ENCODE measurements around the gene GLRX3. TPM values are rescaled to one million over a fixed set of nuclear protein-coding genes. Genes with fewer than 3 reads are reported as not detected.

GLRX3 gene
- total RNA-seq, 5 donors from 2014 or later (not counting 1 experiment from before 2014, with no cell fraction given): 32.4 to 40.7 (median 35.4) TPM

DNA sequence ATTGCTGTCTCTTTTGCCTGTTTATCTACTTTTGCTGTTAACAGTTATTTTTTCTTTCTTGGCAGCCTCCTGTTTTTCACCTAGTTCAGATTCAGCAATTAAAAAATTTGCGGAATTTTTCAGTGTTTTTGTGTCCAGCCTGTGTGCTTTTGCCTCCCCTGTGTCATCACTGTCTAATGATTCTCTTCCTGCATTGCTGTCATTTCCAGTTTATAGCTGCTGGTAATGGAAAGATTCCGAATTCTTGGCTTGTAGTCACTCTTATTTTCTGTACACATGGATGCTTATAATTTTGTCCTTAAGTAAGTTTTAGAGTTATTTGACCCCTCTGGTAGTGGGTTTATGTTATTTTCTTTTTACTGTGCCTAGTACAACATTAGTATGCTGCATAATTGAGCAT, 25.1 kb downstream of the GLRX3 start:
- ChIA-PET POLR2A (no interaction called here), CTCF (no interaction called here)
- DNase-seq (no peak), ATAC-seq (replicated peaks in 1 of 4) (no peak)
- Histone ChIP-seq H3K27me3 (replicated peaks in 1 of 2; ENCODE audit: control insufficient read depth in 2 of 2, extremely low read depth in 1 of 2, insufficient read depth in 2 of 2, low read length in 1 of 2) (no peaks in the 10 kb centered on the region), H3K36me3 (ENCODE audit: control insufficient read depth in 2 of 2, extremely low read depth in 1 of 2, insufficient read depth in 1 of 2, low read length in 1 of 2) (peaks cover 3 to 38% of the 10 kb centered on the region in 2 donors), H3K27ac (ENCODE audit: low read length) (no peak overlapping the region), H3K4me3 (ENCODE audit: control insufficient read depth in 1 of 2, extremely low read depth in 1 of 2, low read length in 1 of 2) (no peak overlapping the region), H3K4me1 (ENCODE audit: control insufficient read depth in 1 of 2, extremely low read depth in 1 of 2, insufficient read depth in 2 of 2, low read length in 2 of 2) (peaks cover 0 to 2% of the 10 kb centered on the region in 2 experiments), H3K9me3 (no peaks in the 10 kb centered on the region)
- Mint-ChIP-seq H3K27ac (no peak overlapping the region), H3K36me3 (peaks cover 35% of the 10 kb centered on the region), H3K4me1 (peaks cover 18 to 22% (median 21%) of the 10 kb centered on the region in 3 donors), H3K4me3 (no peak overlapping the region), H3K9me3 (no peaks in the 10 kb centered on the region), H3K27me3 (no peaks in the 10 kb centered on the region)
- WGBS (ENCODE audit: insufficient coverage): 100% methylated on average over 1 of the region's 2 CpGs

DNA sequence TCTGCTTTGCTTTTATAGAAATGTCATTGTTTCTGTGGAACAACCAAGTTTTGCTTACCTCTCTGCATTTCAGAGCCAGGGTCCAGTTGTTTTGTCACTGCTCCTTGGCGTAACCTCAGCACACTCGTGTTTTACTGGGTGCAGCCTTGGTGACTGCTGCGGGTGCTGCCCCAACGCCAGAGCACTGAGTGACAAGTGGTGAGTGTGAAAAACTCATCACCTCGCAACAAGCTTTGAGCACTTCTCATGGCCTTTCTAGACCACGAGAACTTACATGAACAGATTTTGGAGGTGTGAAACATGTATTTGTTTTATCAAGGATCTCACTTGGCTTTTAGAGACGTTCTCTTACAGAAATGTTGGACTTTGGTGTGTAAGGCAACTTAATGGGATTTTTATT, 31.0 kb downstream of the GLRX3 start:
- H3K4me3 Mint-ChIP-seq: no peak overlapping the region
- ATAC-seq (replicated peaks in 1 of 4): no peak
- Histone ChIP-seq H3K27me3 (replicated peaks in 1 of 2; ENCODE audit: control insufficient read depth in 2 of 2, extremely low read depth in 1 of 2, insufficient read depth in 2 of 2, low read length in 1 of 2) (no peaks in the 10 kb centered on the region), H3K27ac (ENCODE audit: low read length) (no peak overlapping the region), H3K9me3 (no peaks in the 10 kb centered on the region), H3K4me3 (ENCODE audit: control insufficient read depth in 1 of 2, extremely low read depth in 1 of 2, low read length in 1 of 2) (no peak overlapping the region), H3K4me1 (ENCODE audit: control insufficient read depth in 1 of 2, extremely low read depth in 1 of 2, insufficient read depth in 2 of 2, low read length in 2 of 2) (peaks cover 18 to 21% of the 10 kb centered on the region in 2 experiments), H3K36me3 (ENCODE audit: control insufficient read depth in 2 of 2, extremely low read depth in 1 of 2, insufficient read depth in 1 of 2, low read length in 1 of 2) (peaks cover 16 to 49% of the 10 kb centered on the region in 2 donors)
- CTCF ChIA-PET: no interaction called here
- WGBS (ENCODE audit: insufficient coverage): 93% methylated on average over 3 of the region's 7 CpGs
- peaks cover 32 to 41% (median 40%) of the 10 kb centered on the region in 3 donors for H3K4me1 Mint-ChIP-seq
- DNase-seq: no peak
- POLR2A ChIA-PET: no interaction called here
- no peak overlapping the region for H3K27ac Mint-ChIP-seq
- no peaks in the 10 kb centered on the region for H3K27me3 Mint-ChIP-seq
- no peaks in the 10 kb centered on the region for H3K9me3 Mint-ChIP-seq
- H3K36me3 Mint-ChIP-seq: peaks cover 48% of the 10 kb centered on the region

DNA sequence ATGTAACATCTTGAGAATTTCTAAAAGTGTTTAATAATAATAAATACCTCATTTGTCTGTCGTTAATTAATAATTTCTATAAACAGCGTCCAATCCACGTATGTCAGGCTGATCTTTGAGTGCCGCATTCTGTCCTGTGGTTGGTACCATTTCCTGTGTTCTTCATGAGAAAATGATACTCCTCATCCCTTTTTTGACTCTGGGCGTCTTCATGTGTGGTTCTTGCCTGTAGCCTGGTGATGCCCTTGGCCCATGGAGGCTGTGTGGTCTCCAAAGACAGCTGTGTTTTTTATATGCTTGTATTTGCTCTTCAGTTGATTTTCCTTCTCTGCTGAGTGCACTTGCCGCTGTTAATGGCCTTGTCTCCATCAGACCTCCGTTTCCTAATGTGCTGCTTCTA, 31.5 kb downstream of the GLRX3 start:
- Mint-ChIP-seq H3K27me3 (no peaks in the 10 kb centered on the region), H3K4me1 (peaks cover 32 to 41% (median 40%) of the 10 kb centered on the region in 3 donors), H3K9me3 (no peaks in the 10 kb centered on the region), H3K36me3 (peaks cover 45% of the 10 kb centered on the region), H3K4me3 (no peak overlapping the region), H3K27ac (no peak overlapping the region)
- Histone ChIP-seq H3K27me3 (replicated peaks in 1 of 2; ENCODE audit: control insufficient read depth in 2 of 2, extremely low read depth in 1 of 2, insufficient read depth in 2 of 2, low read length in 1 of 2) (no peaks in the 10 kb centered on the region), H3K4me3 (ENCODE audit: control insufficient read depth in 1 of 2, extremely low read depth in 1 of 2, low read length in 1 of 2) (no peak overlapping the region), H3K9me3 (no peaks in the 10 kb centered on the region), H3K4me1 (ENCODE audit: control insufficient read depth in 1 of 2, extremely low read depth in 1 of 2, insufficient read depth in 2 of 2, low read length in 2 of 2) (peaks cover 18 to 22% of the 10 kb centered on the region in 2 experiments), H3K27ac (ENCODE audit: low read length) (no peak overlapping the region), H3K36me3 (ENCODE audit: control insufficient read depth in 2 of 2, extremely low read depth in 1 of 2, insufficient read depth in 1 of 2, low read length in 1 of 2) (peaks cover 16 to 45% of the 10 kb centered on the region in 2 donors)
- no peak for ATAC-seq (replicated peaks in 1 of 4)
- 93% methylated on average over 3 of the region's 7 CpGs for WGBS (ENCODE audit: insufficient coverage)
- POLR2A ChIA-PET: no interaction called here
- no peak for DNase-seq
- CTCF ChIA-PET: interaction anchor here in 1 of 2 donors (0.6 kb wide), 1 partner anchor 1979 kb away, joined by 7 read pairs; no protein-coding TSS in a partner anchor

DNA sequence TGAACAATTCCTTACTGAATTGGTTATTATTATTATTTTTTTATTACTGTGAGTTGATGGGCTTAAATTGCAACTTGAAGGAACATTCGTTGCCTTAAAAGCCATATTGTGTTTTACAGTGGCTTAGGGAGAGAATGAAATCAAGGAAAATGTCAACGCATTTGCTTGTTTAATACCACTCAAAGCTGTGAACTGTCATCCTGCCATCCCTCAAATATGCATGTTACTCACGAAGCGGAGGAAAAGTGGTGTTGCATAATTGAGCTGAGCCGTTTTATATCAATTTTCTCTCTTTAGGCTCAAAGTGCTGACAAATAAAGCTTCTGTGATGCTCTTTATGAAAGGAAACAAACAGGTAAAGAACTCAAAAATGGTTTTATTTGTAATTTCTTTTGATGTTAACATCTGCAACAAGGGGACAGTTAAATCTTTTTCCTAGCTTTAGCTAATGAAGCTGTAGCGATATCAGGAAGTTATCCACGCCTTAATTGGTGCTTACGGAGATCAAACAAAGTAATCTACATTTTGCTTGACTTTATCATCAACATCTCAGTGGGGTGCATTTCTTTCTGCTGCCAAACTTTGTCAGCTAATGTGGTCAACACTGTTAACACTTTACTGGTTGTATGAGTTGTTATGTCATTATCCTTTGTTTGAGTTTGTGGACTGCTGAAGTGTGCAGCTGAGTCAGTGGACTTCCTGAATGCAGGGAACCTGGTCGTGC, 33.1 kb downstream of the GLRX3 start:
- no peaks in the 10 kb centered on the region for H3K27me3 ChIP-seq (replicated peaks in 1 of 2; ENCODE audit: control insufficient read depth in 2 of 2, extremely low read depth in 1 of 2, insufficient read depth in 2 of 2, low read length in 1 of 2)
- WGBS (ENCODE audit: insufficient coverage): 70% methylated on average over 3 of the region's 9 CpGs
- no peak overlapping the region for H3K4me3 ChIP-seq (ENCODE audit: control insufficient read depth in 1 of 2, extremely low read depth in 1 of 2, low read length in 1 of 2)
- no peaks in the 10 kb centered on the region for H3K9me3 ChIP-seq
- CTCF ChIA-PET: interaction anchor here in 1 of 2 donors (0.6 kb wide), 1 partner anchor 17 kb away, joined by 3 read pairs; no protein-coding TSS in a partner anchor
- POLR2A ChIA-PET: no interaction called here
- ATAC-seq (replicated peaks in 1 of 4) (no peak), DNase-seq (no peak)
- H3K27ac ChIP-seq (ENCODE audit: low read length): no peak overlapping the region
- Mint-ChIP-seq H3K36me3 (peaks cover 47% of the 10 kb centered on the region), H3K4me1 (peaks cover 48 to 55% (median 52%) of the 10 kb centered on the region in 3 donors), H3K27me3 (no peaks in the 10 kb centered on the region), H3K27ac (no peak overlapping the region), H3K4me3 (peak overlapping the region in 1 of 3 donors; percentile 7), H3K9me3 (no peaks in the 10 kb centered on the region)
- peaks cover 20 to 22% of the 10 kb centered on the region in 2 experiments for H3K4me1 ChIP-seq (ENCODE audit: control insufficient read depth in 1 of 2, extremely low read depth in 1 of 2, insufficient read depth in 2 of 2, low read length in 2 of 2)
- H3K36me3 ChIP-seq (ENCODE audit: control insufficient read depth in 2 of 2, extremely low read depth in 1 of 2, insufficient read depth in 1 of 2, low read length in 1 of 2): peaks cover 14 to 45% of the 10 kb centered on the region in 2 donors

DNA sequence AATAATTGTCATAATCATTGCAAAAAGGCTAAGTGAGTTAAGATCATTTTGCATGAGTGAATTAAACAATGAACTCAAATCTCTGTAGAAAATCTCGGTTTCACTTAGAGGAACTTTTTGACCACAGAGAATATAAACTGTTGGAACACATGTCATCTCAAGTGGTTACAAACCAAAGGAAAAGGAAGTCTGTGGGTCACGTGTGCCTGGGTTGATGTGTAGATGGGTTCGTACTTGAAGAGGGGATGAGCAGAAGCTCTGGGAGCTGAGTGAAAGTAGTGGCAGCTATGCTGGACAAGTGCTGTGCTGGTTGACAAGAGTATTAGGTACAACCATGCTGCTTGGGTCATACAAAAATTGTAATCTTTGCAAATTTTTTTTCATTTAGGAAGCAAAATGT, 35.0 kb downstream of the GLRX3 start:
- Histone ChIP-seq H3K4me1 (ENCODE audit: control insufficient read depth in 1 of 2, extremely low read depth in 1 of 2, insufficient read depth in 2 of 2, low read length in 2 of 2) (peaks cover 20 to 22% of the 10 kb centered on the region in 2 experiments), H3K27me3 (replicated peaks in 1 of 2; ENCODE audit: control insufficient read depth in 2 of 2, extremely low read depth in 1 of 2, insufficient read depth in 2 of 2, low read length in 1 of 2) (no peaks in the 10 kb centered on the region), H3K27ac (ENCODE audit: low read length) (no peak overlapping the region), H3K4me3 (ENCODE audit: control insufficient read depth in 1 of 2, extremely low read depth in 1 of 2, low read length in 1 of 2) (no peak overlapping the region), H3K36me3 (ENCODE audit: control insufficient read depth in 2 of 2, extremely low read depth in 1 of 2, insufficient read depth in 1 of 2, low read length in 1 of 2) (peaks cover 21 to 49% of the 10 kb centered on the region in 2 donors), H3K9me3 (no peaks in the 10 kb centered on the region)
- Mint-ChIP-seq H3K36me3 (peaks cover 46% of the 10 kb centered on the region), H3K9me3 (no peaks in the 10 kb centered on the region), H3K4me1 (peaks cover 48 to 63% (median 62%) of the 10 kb centered on the region in 3 donors), H3K27ac (peak overlapping the region in 1 of 2 donors; percentile 23), H3K4me3 (peak overlapping the region in 1 of 3 donors; percentile 43), H3K27me3 (no peaks in the 10 kb centered on the region)
- POLR2A ChIA-PET: no interaction called here
- peak in 19 of 35 experiments; percentile 9 to 63 (median 21) for DNase-seq
- 0% methylated on average over 3 of the region's 3 CpGs for WGBS (ENCODE audit: insufficient coverage)
- CTCF ChIA-PET: interaction anchor here in 1 of 2 donors (0.6 kb wide), 1 partner anchor 18 kb away, joined by 6 read pairs; no protein-coding TSS in a partner anchor
- ATAC-seq (replicated peaks in 1 of 4): peak; percentile 80 to 99 (median 90)

DNA sequence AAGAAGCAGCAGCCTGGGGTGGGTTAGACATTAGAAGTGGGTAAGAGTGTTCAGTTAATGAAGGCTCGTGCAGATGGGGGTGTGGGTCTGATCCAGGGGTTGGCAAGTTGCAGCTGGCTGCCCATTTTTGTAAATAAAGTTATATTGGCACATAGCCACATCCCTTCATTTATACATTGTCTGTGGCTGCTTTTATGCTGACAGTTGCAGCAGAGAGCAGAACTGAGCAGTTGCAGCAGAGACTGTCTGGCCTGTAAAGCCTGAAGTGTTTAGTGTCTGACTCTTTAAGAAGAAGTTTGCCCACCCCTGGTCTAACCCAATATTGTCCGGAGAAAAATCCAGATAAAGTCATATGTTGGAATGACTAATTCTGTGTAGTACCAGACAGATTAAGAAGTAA, 38.1 kb downstream of the GLRX3 start:
- H3K27ac Mint-ChIP-seq: peak overlapping the region in 1 of 2 donors; percentile 66
- Histone ChIP-seq H3K4me3 (ENCODE audit: control insufficient read depth in 1 of 2, extremely low read depth in 1 of 2, low read length in 1 of 2) (no peak overlapping the region), H3K9me3 (no peaks in the 10 kb centered on the region), H3K4me1 (ENCODE audit: control insufficient read depth in 1 of 2, extremely low read depth in 1 of 2, insufficient read depth in 2 of 2, low read length in 2 of 2) (peaks cover 20% of the 10 kb centered on the region in 2 experiments), H3K27me3 (replicated peaks in 1 of 2; ENCODE audit: control insufficient read depth in 2 of 2, extremely low read depth in 1 of 2, insufficient read depth in 2 of 2, low read length in 1 of 2) (no peaks in the 10 kb centered on the region), H3K36me3 (ENCODE audit: control insufficient read depth in 2 of 2, extremely low read depth in 1 of 2, insufficient read depth in 1 of 2, low read length in 1 of 2) (peaks cover 10 to 31% of the 10 kb centered on the region in 2 donors), H3K27ac (ENCODE audit: low read length) (no peak overlapping the region)
- no CpG with 5 or more reads among the region's 2 CpGs for WGBS (ENCODE audit: insufficient coverage)
- DNase-seq: no peak
- peaks cover 38 to 51% (median 46%) of the 10 kb centered on the region in 3 donors for H3K4me1 Mint-ChIP-seq
- POLR2A ChIA-PET: no interaction called here
- CTCF ChIA-PET: no interaction called here
- ATAC-seq (replicated peaks in 1 of 4): no peak
- no peak overlapping the region for H3K4me3 Mint-ChIP-seq
- H3K36me3 Mint-ChIP-seq: peaks cover 38% of the 10 kb centered on the region
- no peaks in the 10 kb centered on the region for H3K9me3 Mint-ChIP-seq
- H3K27me3 Mint-ChIP-seq: no peaks in the 10 kb centered on the region

Data from T-cell (primary cell).